Keratinocyte (primary cell): Measurements from ENCODE around the gene TDRD10. TPM values are rescaled to one million over a fixed set of nuclear protein-coding genes. Genes with fewer than 3 reads are reported as not detected.

Source experiments
- DNase-seq: peaks from one replicate; pipeline ENCODE4 v3.0.0-alpha.2; 2011; ENCODE audit warnings: low read depth, missing footprints, low spot score
- FAIRE-seq: peaks from 2 replicates; lab custom pipeline; 2011; peaks lifted over from hg19 to GRCh38; lab: Jason Lieb, UNC
- H2AFZ ChIP-seq: 2 replicates; pipeline ENCODE4 v1.6.0; 2012; ENCODE audit warnings: low read length, control low read depth, inconsistent platforms; ENCODE audit not compliant: control insufficient read depth
- H3K27ac ChIP-seq: 2 replicates; pipeline ENCODE4 v1.5.1; 2011; ENCODE audit warnings: low read length; ENCODE audit not compliant: control insufficient read depth, insufficient read depth
- H3K27me3 ChIP-seq: 3 replicates; pipeline ENCODE4 v1.6.0; 2011; ENCODE audit warnings: low read length; ENCODE audit not compliant: control insufficient read depth, insufficient read depth; ENCODE audit errors: extremely low read depth
- H3K36me3 ChIP-seq, 2 experiments: 2 replicates in 1 of 2; 3 replicates in 1 of 2; pipeline ENCODE4 v1.5.1; 2011; ENCODE audit warnings: low read length in 2 of 2, mild to moderate bottlenecking in 1 of 2; ENCODE audit not compliant: control insufficient read depth in 2 of 2, insufficient read depth in 2 of 2; ENCODE audit errors: extremely low read depth in 1 of 2
- H3K4me1 ChIP-seq: 3 replicates; pipeline ENCODE4 v1.5.1; 2011; ENCODE audit warnings: low read length; ENCODE audit not compliant: control insufficient read depth, insufficient read depth; ENCODE audit errors: extremely low read depth
- H3K4me2 ChIP-seq: 3 replicates; pipeline ENCODE4 v1.6.0; 2011; ENCODE audit warnings: low read depth, low read length; ENCODE audit not compliant: control insufficient read depth, insufficient read depth; ENCODE audit errors: extremely low read depth
- H3K4me3 ChIP-seq, 3 experiments: fragments of 200-600 bp in 1 of 3; sonication (generic) in 1 of 3; 2 replicates in 2 of 3; 3 replicates in 1 of 3; pipeline ENCODE4 v1.5.1; 2011 to 2016; ENCODE audit warnings: low read length in 3 of 3, mild to moderate bottlenecking in 3 of 3, control low read depth in 2 of 3, inconsistent platforms in 1 of 3, low read depth in 1 of 3, mixed read lengths in 1 of 3, mixed run types in 1 of 3, moderate library complexity in 1 of 3; ENCODE audit not compliant: control insufficient read depth in 2 of 3, insufficient read depth in 2 of 3; ENCODE audit errors: extremely low read depth in 1 of 3
- H3K79me2 ChIP-seq: 2 replicates; pipeline ENCODE4 v1.6.0; 2012; ENCODE audit warnings: low read length; ENCODE audit not compliant: control insufficient read depth, insufficient read depth
- H3K9ac ChIP-seq: 3 replicates; pipeline ENCODE4 v1.6.0; 2011; ENCODE audit warnings: low read length; ENCODE audit not compliant: control insufficient read depth, insufficient read depth; ENCODE audit errors: extremely low read depth
- H3K9me1 ChIP-seq: 3 replicates; pipeline ENCODE4 v1.6.0; 2011; ENCODE audit warnings: low read length; ENCODE audit not compliant: control insufficient read depth, insufficient read depth; ENCODE audit errors: extremely low read depth
- H3K9me3 ChIP-seq: 2 replicates; pipeline ENCODE4 v1.5.1; 2012; ENCODE audit warnings: low read depth, low read length; ENCODE audit not compliant: control insufficient read depth
- H4K20me1 ChIP-seq: 3 replicates; pipeline ENCODE4 v1.6.0; 2011; ENCODE audit warnings: low read length; ENCODE audit not compliant: control insufficient read depth, insufficient read depth; ENCODE audit errors: extremely low read depth
- CTCF ChIP-seq, 3 experiments: IDR thresholded peaks in 1 of 3; conservative IDR thresholded peaks in 1 of 3; optimal IDR thresholded peaks in 1 of 3; 2 replicates in 2 of 3; 3 replicates in 1 of 3; pipeline versions ENCODE3 to v1.5.1; 2011; ENCODE audit warnings: low read length in 3 of 3, mild to moderate bottlenecking in 3 of 3, moderate library complexity in 2 of 3, control low read depth in 1 of 3, inconsistent platforms in 1 of 3; ENCODE audit not compliant: insufficient read depth in 2 of 3; ENCODE audit errors: extremely low read depth in 1 of 3
- EZH2 ChIP-seq: IDR thresholded peaks from one replicate; pipeline ENCODE4 v1.6.1; 2012; ENCODE audit warnings: inconsistent platforms, mild to moderate bottlenecking, low read length, moderate library complexity
- dilution Hi-C: fragments of 300-500 bp; cut with MboI; formaldehyde crosslinking; loops from one replicate; pipeline ENCODE4 v1.7.0; 2020; ENCODE audit warnings: low sequenced_read_pairs; ENCODE audit not compliant: extremely low pct_ligation_motif_present
- polyA plus RNA-seq, 5 experiments: library from polyadenylated mRNA; depleted of rRNA in 3 of 5; stranded (reverse) in 3 of 5; stranded (forward) in 1 of 5; unstranded in 1 of 5; fragments of >200 nt; gene quantifications; 1 replicate in 1 of 5; 2 replicates in 3 of 5; 3 replicates in 1 of 5; pipeline versions ENCODE4 v1.2.1 to v1.2.3, GENCODE V29; 2011 to 2012; ENCODE audit warnings: missing spikeins in 2 of 5, low read depth in 1 of 5, low replicate concordance in 1 of 5

Gene TDRD10
- polyA plus RNA-seq, 1 donor (not counting 4 experiments of a cell fraction or from before 2014, with no cell fraction given) = not detected

GRCh38 chr1:154565876-154566275 lies 63.9 kb downstream of the TDRD10 start:
- Histone ChIP-seq H3K79me2 (no peaks in the 10 kb centered on the region), H3K9me3 (no peaks in the 10 kb centered on the region), H4K20me1 (no peaks in the 10 kb centered on the region), H3K27me3 (peaks cover 18% of the 10 kb centered on the region), H3K36me3 (no peaks in the 10 kb centered on the region), H2AFZ (no peak overlapping the region), H3K4me2 (no peak overlapping the region), H3K9me1 (no peaks in the 10 kb centered on the region), H3K27ac (no peak overlapping the region), H3K4me3 (no peak overlapping the region), H3K9ac (no peak overlapping the region), H3K4me1 (peaks cover 3% of the 10 kb centered on the region)
- DNase-seq (no peak), FAIRE-seq (no peak)
- dilution Hi-C loops = no loop called here
- TF ChIP-seq CTCF (optimal IDR thresholded peaks at IDR 0.05 in 1 of 3, IDR thresholded peaks at IDR 0.05 in 1 of 3, conservative IDR thresholded peaks at IDR 0.05 in 1 of 3; ENCODE audit: extremely low read depth in 1 of 3, insufficient read depth in 2 of 3, low read length in 3 of 3) (no peak), EZH2 (no peak)

GRCh38 chr1:154567386-154568156 lies 65.6 kb downstream of the TDRD10 start, which contains the start of gene CHRNB2:
Gene CHRNB2 (plus strand): TSS chr1:154567778. CDS start chr1:154568045, 267 bp downstream.
- no peaks in the 10 kb centered on the region for H3K9me3 ChIP-seq
- no peaks in the 10 kb centered on the region for H4K20me1 ChIP-seq
- H3K27ac ChIP-seq = no peak within 1 kb of the TSS
- H3K27me3 ChIP-seq = peaks cover 18% of the 10 kb centered on the region
- H3K4me2 ChIP-seq = peak within 1 kb of the TSS; percentile 64
- H2AFZ ChIP-seq = no peak within 1 kb of the TSS
- TF ChIP-seq EZH2 (peak; percentile 39), CTCF (optimal IDR thresholded peaks at IDR 0.05 in 1 of 3, IDR thresholded peaks at IDR 0.05 in 1 of 3, conservative IDR thresholded peaks at IDR 0.05 in 1 of 3; ENCODE audit: extremely low read depth in 1 of 3, insufficient read depth in 2 of 3, low read length in 3 of 3) (no peak)
- H3K4me1 ChIP-seq = peaks cover 3% of the 10 kb centered on the region
- dilution Hi-C loops = no loop called here
- H3K9me1 ChIP-seq = no peaks in the 10 kb centered on the region
- H3K4me3 ChIP-seq = peak within 1 kb of the TSS in 2 of 3 experiments; percentile 25 to 53
- FAIRE-seq (no peak), DNase-seq (no peak)
- no peak within 1 kb of the TSS for H3K9ac ChIP-seq
- H3K79me2 ChIP-seq = no peaks in the 10 kb centered on the region
- no peaks in the 10 kb centered on the region for H3K36me3 ChIP-seq
